ENCODE data around the gene APOBEC2.
A peak's percentile ranks its signal among the peaks of the same experiment; 100 is the strongest.

Gene APOBEC2

DNA sequence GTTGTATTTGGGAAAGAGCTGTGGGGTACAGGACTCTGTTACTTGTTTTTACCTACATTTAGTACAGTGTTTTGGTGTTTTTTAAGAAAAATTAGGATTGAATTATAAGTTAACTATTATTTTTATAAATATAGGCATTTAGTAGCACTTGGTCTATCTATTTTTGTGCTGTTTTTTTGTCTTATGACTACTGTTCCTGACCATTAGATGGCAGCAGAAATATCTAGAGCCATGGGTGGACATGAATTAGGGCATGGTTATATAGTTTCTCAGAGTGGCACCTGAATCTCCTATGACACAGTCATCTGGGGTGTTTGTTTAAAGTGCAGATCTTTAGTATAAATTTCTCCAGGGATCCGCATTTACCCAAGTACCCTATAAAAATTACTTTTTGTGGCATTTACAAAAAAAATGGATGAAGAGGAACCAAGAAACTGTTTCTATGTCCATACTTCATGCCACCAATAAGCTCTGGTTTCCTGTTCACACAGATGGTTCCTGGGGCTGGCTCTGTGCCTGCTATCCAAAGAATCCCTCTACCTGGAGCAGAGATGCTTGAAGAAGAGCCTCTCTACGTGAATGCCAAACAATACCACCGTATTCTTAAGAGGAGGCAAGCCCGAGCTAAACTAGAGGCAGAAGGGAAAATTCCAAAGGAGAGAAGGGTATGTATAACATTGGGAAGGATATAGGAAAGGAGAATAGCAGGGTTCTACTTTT, 39.6 kb downstream of the APOBEC2 start:
- no peak overlapping the region for H3K27ac ChIP-seq
- TF ChIP-seq, protein P1, sequence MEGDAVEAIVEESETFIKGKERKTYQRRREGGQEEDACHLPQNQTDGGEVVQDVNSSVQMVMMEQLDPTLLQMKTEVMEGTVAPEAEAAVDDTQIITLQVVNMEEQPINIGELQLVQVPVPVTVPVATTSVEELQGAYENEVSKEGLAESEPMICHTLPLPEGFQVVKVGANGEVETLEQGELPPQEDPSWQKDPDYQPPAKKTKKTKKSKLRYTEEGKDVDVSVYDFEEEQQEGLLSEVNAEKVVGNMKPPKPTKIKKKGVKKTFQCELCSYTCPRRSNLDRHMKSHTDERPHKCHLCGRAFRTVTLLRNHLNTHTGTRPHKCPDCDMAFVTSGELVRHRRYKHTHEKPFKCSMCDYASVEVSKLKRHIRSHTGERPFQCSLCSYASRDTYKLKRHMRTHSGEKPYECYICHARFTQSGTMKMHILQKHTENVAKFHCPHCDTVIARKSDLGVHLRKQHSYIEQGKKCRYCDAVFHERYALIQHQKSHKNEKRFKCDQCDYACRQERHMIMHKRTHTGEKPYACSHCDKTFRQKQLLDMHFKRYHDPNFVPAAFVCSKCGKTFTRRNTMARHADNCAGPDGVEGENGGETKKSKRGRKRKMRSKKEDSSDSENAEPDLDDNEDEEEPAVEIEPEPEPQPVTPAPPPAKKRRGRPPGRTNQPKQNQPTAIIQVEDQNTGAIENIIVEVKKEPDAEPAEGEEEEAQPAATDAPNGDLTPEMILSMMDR (IDR thresholded peaks at IDR 0.05), result no peak
- H3K27me3 ChIP-seq, result no peaks in the 10 kb centered on the region
- H3K9me3 ChIP-seq, result no peaks in the 10 kb centered on the region
- H3K4me3 ChIP-seq (ENCODE audit: low read depth in 1 of 2, low read length in 1 of 2), result no peak overlapping the region
- peaks cover 6 to 8% of the 10 kb centered on the region in 2 experiments for H3K4me1 ChIP-seq (ENCODE audit: control insufficient read depth in 1 of 2, insufficient read depth in 1 of 2, low read depth in 1 of 2, low read length in 1 of 2)
- peaks cover 97% of the 10 kb centered on the region for H3K36me3 ChIP-seq

- TF ChIP-seq, protein P1 (IDR thresholded peaks at IDR 0.05), result no peak
Observed at GRCh38 chr6:41093729-41094128, 40.7 kb downstream of the APOBEC2 start.

GRCh38 chr6:41097467-41098090, 44.6 kb downstream of the APOBEC2 start:
- no peaks in the 10 kb centered on the region for H3K27me3 ChIP-seq

More at GRCh38 chr6:41093729-41094128, 40.7 kb downstream of the APOBEC2 start:
- H3K27me3 ChIP-seq, result no peaks in the 10 kb centered on the region
- H3K4me1 ChIP-seq (ENCODE audit: control insufficient read depth in 1 of 2, insufficient read depth in 1 of 2, low read depth in 1 of 2, low read length in 1 of 2), result peaks cover 6 to 8% of the 10 kb centered on the region in 2 experiments
- H3K4me3 ChIP-seq (ENCODE audit: low read depth in 1 of 2, low read length in 1 of 2), result no peak overlapping the region
- H3K27ac ChIP-seq, result no peak overlapping the region
- no peaks in the 10 kb centered on the region for H3K9me3 ChIP-seq
- peaks cover 100% of the 10 kb centered on the region for H3K36me3 ChIP-seq

DNA sequence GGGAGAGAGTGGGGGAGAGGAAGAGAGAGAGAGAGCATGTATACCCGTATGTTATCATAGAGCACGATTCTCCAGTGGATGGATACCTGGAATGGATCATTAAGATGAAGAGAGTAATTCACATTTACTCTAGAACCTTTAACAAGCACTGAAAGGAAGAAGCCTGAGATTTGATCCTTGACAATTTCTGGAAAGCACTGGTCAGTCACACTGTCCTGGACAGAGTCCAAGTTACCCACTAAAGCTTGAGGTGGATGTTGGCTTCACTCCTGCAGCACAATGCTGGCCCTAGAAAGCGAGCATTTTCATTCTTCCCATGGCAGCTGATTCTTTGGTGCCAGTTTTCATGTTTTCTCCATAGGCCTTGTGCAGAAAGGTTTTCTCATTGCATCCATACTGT, 45.4 kb downstream of the APOBEC2 start:
- Histone ChIP-seq H3K27me3 (no peaks in the 10 kb centered on the region), H3K9me3 (no peaks in the 10 kb centered on the region), H3K27ac (peak overlapping the region; percentile 28), H3K4me1 (ENCODE audit: control insufficient read depth in 1 of 2, insufficient read depth in 1 of 2, low read depth in 1 of 2, low read length in 1 of 2) (no peaks in the 10 kb centered on the region), H3K4me3 (ENCODE audit: low read depth in 1 of 2, low read length in 1 of 2) (no peak overlapping the region), H3K36me3 (peaks cover 87% of the 10 kb centered on the region)
- TF ChIP-seq, protein P1 (IDR thresholded peaks at IDR 0.05), result no peak

More at GRCh38 chr6:41097467-41098090, 44.6 kb downstream of the APOBEC2 start:
- no peak overlapping the region for H3K4me3 ChIP-seq (ENCODE audit: low read depth in 1 of 2, low read length in 1 of 2)
- peaks cover 95% of the 10 kb centered on the region for H3K36me3 ChIP-seq
- H3K9me3 ChIP-seq, result no peaks in the 10 kb centered on the region
- TF ChIP-seq, protein P1 (IDR thresholded peaks at IDR 0.05), result no peak
- no peaks in the 10 kb centered on the region for H3K4me1 ChIP-seq (ENCODE audit: control insufficient read depth in 1 of 2, insufficient read depth in 1 of 2, low read depth in 1 of 2, low read length in 1 of 2)
- H3K27ac ChIP-seq, result peak overlapping the region; percentile 28

DNA sequence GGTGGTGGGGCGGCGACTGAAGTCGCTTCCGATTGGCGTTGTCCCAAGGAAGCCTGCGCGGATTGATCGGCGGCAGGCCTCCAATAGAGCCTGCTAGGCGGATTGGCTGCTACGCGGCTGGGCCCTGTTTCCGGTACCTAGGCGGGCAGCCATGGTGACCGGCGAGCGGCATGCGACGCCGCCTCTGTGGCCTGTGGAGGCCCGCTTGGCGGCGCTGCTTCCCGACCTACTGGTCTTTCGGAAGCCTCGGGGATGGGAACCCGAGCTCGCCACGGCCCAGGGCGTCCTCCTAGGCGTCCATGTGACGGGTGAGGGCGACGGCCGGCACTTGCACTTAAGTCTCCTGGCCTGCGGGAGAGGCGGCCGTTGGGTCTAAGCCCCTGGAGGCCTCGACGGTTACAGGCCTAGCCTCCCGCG, 47.9 kb downstream of the APOBEC2 start:
- Histone ChIP-seq H3K36me3 (peaks cover 68% of the 10 kb centered on the region), H3K4me3 (ENCODE audit: low read depth in 1 of 2, low read length in 1 of 2) (no peak overlapping the region), H3K9me3 (no peaks in the 10 kb centered on the region), H3K4me1 (ENCODE audit: control insufficient read depth in 1 of 2, insufficient read depth in 1 of 2, low read depth in 1 of 2, low read length in 1 of 2) (no peaks in the 10 kb centered on the region), H3K27me3 (no peaks in the 10 kb centered on the region), H3K27ac (peak overlapping the region; percentile 46)
- TF ChIP-seq, protein P1 (IDR thresholded peaks at IDR 0.05), result peak; percentile 29
